Epithelial cell of proximal tubule (primary cell): Measurements from ENCODE around the gene NR6A1. TPM values are rescaled to one million over a fixed set of nuclear protein-coding genes. Genes with fewer than 3 reads are reported as not detected.
A peak's percentile ranks its signal among the peaks of the same experiment; 100 is the strongest.

Experiments used
- DNase-seq: peaks from one replicate; pipeline ENCODE4 v3.0.0-alpha.2; 2011; ENCODE audit warnings: low read depth
- H3K4me3 ChIP-seq: 2 replicates; pipeline ENCODE4 v1.5.1; 2011; ENCODE audit warnings: low read depth, mild to moderate bottlenecking, low read length
- total RNA-seq: library from RNA; depleted of rRNA; stranded (reverse); fragments of >200 nt; gene quantifications from 2 replicates; pipeline ENCODE4 v1.2.3, GENCODE V29; 2015
- TF ChIP-seq, protein P1 (sequence below): conservative IDR thresholded peaks from 2 replicates; pipeline ENCODE4 v1.5.1; 2012; ENCODE audit warnings: low read depth, mild to moderate bottlenecking, low read length

Gene NR6A1
- total RNA-seq, 1 donor from 2014 or later, result 2.0 TPM

DNA sequence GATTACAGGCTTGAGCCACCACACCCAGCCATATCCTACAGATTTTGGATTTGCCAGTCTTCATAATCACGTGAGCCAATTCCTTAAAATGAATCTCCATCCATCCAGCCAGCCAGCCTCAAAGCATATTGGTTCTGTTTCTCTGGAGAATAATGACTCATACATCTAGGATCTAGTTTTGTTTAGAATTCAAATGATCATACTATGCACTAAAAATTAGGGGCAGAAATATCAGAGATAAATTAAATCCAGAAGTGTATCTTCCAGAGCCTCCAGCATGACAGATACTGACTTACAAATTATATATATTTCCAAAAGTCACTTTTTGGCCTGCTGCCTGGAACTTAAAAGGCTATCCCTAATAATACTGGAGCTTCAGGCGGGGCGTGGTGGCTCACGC, 144.8 kb downstream of the NR6A1 start:
- no peak for DNase-seq
- H3K4me3 ChIP-seq, result no peak overlapping the region
- TF ChIP-seq, protein P1, sequence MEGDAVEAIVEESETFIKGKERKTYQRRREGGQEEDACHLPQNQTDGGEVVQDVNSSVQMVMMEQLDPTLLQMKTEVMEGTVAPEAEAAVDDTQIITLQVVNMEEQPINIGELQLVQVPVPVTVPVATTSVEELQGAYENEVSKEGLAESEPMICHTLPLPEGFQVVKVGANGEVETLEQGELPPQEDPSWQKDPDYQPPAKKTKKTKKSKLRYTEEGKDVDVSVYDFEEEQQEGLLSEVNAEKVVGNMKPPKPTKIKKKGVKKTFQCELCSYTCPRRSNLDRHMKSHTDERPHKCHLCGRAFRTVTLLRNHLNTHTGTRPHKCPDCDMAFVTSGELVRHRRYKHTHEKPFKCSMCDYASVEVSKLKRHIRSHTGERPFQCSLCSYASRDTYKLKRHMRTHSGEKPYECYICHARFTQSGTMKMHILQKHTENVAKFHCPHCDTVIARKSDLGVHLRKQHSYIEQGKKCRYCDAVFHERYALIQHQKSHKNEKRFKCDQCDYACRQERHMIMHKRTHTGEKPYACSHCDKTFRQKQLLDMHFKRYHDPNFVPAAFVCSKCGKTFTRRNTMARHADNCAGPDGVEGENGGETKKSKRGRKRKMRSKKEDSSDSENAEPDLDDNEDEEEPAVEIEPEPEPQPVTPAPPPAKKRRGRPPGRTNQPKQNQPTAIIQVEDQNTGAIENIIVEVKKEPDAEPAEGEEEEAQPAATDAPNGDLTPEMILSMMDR, result no peak

DNA sequence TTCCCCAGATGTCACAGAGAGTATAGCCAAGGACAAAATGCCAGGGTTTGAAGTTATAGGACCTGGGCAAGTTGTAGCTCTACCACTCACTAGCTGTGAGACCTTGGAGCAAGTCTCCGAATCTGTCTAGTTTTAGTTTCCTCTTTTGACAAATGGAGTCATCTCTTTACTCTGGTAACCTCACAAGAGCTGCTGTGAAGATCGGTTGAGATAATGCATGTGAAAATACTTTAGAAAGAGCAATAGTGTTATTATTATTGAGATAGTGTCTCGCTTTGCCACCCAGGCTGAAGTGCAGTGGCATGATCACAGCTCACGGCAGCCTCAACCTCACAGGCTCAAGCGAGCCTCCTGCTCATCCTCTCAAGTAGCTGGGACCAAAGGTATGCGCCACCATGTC, 146.0 kb downstream of the NR6A1 start:
- H3K4me3 ChIP-seq, result no peak overlapping the region
- TF ChIP-seq, protein P1, result no peak
- no peak for DNase-seq

DNA sequence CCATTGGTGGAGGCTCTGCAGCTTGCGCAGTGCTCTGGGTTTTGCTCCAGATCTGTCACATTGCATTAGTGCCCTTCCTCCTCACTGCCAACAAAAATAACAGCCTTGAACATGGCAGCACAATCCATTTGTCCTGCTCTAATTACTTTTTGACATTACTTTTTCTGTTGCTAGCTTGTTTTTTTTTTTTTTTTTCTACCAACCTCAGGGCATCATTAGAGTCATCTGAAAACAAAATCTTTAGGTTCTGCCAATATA, 146.4 kb downstream of the NR6A1 start:
- DNase-seq, result no peak
- no peak overlapping the region for H3K4me3 ChIP-seq
- TF ChIP-seq, protein P1, result no peak

DNA sequence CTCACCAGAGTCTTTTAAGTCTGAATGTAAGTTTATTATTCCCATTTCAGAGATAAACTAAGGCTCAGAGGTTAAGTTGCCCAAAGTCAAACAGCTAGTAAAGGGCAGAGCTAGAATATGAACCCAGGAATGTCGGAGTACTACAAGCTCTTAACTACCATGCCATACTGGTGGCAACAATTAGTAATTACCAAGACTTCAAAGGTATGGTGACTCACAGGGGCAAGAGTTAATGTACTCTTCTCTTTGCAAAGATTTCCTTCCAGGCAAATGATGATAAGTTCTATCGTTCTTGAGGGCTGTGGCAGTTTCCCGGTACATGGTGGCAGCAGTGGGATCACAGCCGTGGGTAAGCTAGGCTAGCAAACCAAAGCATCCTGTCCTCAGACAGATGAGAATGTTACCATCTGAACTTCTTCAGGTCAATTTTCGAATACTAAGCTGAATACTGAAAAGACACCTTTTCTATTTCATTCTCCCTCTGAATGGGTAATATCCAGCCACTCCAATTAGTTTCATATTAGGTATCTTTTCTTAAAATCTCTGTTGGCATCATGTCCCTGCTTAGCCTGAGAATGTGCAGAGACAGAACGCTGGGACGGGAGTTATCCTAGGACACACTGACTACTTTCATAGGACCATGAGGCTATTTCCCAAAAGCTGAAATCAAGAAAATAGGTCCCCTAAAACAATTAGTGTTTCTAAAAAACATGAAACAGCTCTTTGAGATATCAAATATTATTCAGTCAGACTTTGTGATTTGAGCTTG, 147.0 kb downstream of the NR6A1 start:
- TF ChIP-seq, protein P1, result no peak
- DNase-seq, result no peak
- no peak overlapping the region for H3K4me3 ChIP-seq

DNA sequence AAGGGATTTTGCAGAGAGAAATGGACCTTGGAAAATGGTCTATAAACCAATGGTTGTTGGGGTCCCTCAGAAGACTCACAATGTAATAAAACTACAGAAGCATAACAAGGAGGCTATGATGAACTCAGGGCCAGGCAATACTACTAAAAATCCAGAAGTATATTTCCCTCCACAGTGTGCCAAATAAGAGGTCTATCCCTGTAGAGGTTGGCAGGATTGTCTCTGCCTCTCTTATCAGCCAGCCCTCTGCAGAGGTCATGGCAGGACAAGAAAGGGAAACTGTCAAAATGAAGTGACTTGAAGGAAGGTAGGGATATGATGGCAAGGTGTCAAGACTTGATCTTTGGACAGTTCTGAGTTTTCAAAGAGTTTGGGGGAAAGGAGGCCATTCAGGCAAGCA, 148.2 kb downstream of the NR6A1 start:
- TF ChIP-seq, protein P1, result no peak
- DNase-seq, result no peak
- no peak overlapping the region for H3K4me3 ChIP-seq

DNA sequence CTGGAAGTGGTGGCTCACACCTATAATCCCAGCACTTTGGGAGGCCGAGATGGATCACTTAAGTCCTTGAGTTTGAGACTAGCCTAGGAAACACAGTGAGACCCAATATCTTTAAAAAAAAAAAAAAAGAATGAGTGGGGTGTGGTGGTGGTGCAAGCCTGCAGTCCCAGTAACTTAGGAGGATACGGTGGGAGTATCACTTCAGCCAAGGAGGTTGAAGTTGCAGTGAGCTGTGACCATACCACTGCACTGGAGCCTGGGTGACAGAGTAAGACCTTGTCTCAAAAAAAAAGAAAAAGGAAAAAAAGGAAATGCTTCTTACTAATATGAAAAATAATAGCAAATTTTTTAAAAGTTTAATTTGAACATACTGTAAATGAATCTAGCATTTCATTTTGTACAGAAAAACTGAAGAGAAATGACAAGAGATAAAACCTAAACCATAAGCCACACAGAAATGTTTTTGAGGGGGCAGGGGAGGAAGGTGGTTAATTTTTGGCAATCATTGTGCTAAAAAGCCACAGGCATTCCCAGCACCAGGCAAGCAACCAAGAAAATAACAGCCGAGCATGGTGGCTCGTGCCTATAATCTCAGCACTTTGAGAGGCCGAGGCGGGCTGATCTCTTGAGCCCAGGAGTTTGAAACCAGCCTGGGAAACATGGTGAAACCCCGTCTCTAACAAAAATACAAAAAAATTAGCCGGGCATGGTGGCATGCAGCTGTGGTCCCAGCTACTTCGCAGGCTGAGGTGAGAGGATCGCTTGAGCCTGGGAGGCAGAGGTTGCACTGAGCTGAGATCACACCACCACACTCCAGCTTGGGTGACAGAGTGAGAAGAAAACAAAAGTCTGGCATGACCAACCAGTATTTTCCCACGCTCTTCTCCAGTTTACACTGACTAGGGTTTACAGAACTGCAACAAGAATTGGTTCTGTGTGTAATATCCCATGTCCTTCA, 149.5 kb downstream of the NR6A1 start:
- peak; percentile 88 for DNase-seq
- peak overlapping the region; percentile 19 for H3K4me3 ChIP-seq
- TF ChIP-seq, protein P1, result no peak

DNA sequence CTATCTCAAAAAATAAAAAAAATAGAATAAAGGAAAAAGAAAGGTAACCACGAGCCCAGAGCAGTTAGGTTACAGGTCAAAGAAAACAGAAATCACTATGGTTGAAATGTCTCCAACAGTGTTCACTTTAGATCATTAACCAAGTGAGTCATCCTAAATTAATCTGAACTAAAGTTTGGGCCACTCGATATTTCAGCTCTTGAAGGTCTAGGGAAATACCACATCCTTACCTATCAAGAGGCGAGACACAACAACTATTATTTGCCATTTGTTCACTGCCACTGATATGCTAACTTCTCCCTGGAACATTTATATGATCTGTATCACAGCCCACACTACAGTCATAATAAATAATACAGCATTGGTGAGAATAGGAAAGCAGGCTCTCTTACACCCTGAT, 152.6 kb downstream of the NR6A1 start:
- TF ChIP-seq, protein P1, result no peak
- no peak overlapping the region for H3K4me3 ChIP-seq
- DNase-seq, result peak; percentile 76
